K562 (cell line): ENCODE data around the gene RBM20. TPM values are rescaled to one million over a fixed set of nuclear protein-coding genes. Genes with fewer than 3 reads are reported as not detected.

ENCODE experiments used
- ATAC-seq: fragments of 200-7000 bp; cut with Tn5 transposase; 3 replicates; pipeline ENCODE4 v1.9.1; 2020; ENCODE audit warnings: moderate library complexity
- BruUV-seq: library from RNA; stranded (reverse); fragments of 400-500 nt; replicated peaks from 2 replicates; lab custom pipeline; 2021; lab: Mats Ljungman, UMichigan
- CTCF ChIA-PET: fragments of 300-600 bp; formaldehyde crosslinking; extraction: SDS; loops from one replicate; lab custom pipeline; 2021; ENCODE audit warnings: low intra/inter-chr PET ratio; lab: Yijun Ruan, JAX
- POLR2A ChIA-PET: fragments of 300-600, 350-650 bp; sonication (Branson Sonifier 250); formaldehyde crosslinking; extraction: SDS; loops from one replicate; lab custom pipeline; 2021; ENCODE audit warnings: antibody characterized with exemption, inconsistent platforms; lab: Yijun Ruan, JAX
- DNase-seq, 4 experiments: peaks; one replicate each; pipeline versions ENCODE4 v3.0.0 to v3.0.0-alpha.2; 2011 to 2018; ENCODE audit warnings: low spot score in 3 of 4, mixed read lengths in 3 of 4; ENCODE audit errors: extremely low read depth in 1 of 4
- FAIRE-seq: peaks from 2 replicates; lab custom pipeline; 2011; peaks lifted over from hg19 to GRCh38; lab: Jason Lieb, UNC
- H2AFZ ChIP-seq: 2 replicates; pipeline ENCODE4 v1.6.0; 2011; ENCODE audit warnings: low read depth, low read length, control low read depth, inconsistent platforms
- H3K27ac ChIP-seq: fragments of 200-600 bp; 3 replicates; pipeline ENCODE4 v1.8.0; 2011; ENCODE audit warnings: low read depth, mild to moderate bottlenecking, control low read depth, inconsistent platforms, low read length, moderate library complexity, mixed read lengths; ENCODE audit errors: extremely low read depth
- H3K27me3 ChIP-seq, 2 experiments: fragments of 300-600 bp in 1 of 2; 2 replicates in 1 of 2; 3 replicates in 1 of 2; pipeline versions ENCODE4 v1.6.0 to v1.8.0; 2011; ENCODE audit warnings: inconsistent platforms in 2 of 2, low read length in 2 of 2, mild to moderate bottlenecking in 1 of 2, mixed read lengths in 1 of 2, moderate library complexity in 1 of 2; ENCODE audit not compliant: control insufficient read depth in 2 of 2, insufficient read depth in 2 of 2
- H3K36me3 ChIP-seq: fragments of 300-600 bp; 3 replicates; pipeline ENCODE4 v1.8.0; 2011; ENCODE audit warnings: mild to moderate bottlenecking, low read length, inconsistent platforms; ENCODE audit not compliant: control insufficient read depth, insufficient read depth
- H3K4me1 ChIP-seq, 2 experiments: fragments of 200-600 bp in 1 of 2; replicated peaks in 1 of 2; 2 replicates in 1 of 2; 3 replicates in 1 of 2; pipeline versions ENCODE4 v1.5.1 to v1.8.0; 2011; ENCODE audit warnings: inconsistent platforms in 2 of 2, low read length in 2 of 2, mild to moderate bottlenecking in 1 of 2, mixed read lengths in 1 of 2, moderate library complexity in 1 of 2; ENCODE audit not compliant: control insufficient read depth in 2 of 2, insufficient read depth in 2 of 2
- H3K4me2 ChIP-seq: 2 replicates; pipeline ENCODE4 v1.6.1; 2011; ENCODE audit warnings: low read length, control low read depth, inconsistent platforms, mixed read lengths; ENCODE audit not compliant: insufficient read depth
- H3K4me3 ChIP-seq: fragments of 200-600 bp; sonication (generic), shearing (Covaris generic); 2 replicates; pipeline ENCODE4 v1.5.1; 2016; ENCODE audit warnings: control low read depth, inconsistent platforms
- H3K79me2 ChIP-seq: fragments of 200-600 bp; 3 replicates; pipeline ENCODE4 v1.8.0; 2011; ENCODE audit warnings: low read length, inconsistent platforms; ENCODE audit not compliant: control insufficient read depth, insufficient read depth
- H3K9ac ChIP-seq, 2 experiments: 2 replicates each; pipeline versions ENCODE4 v1.6.0 to v1.6.1; 2011; ENCODE audit warnings: low read depth in 2 of 2, low read length in 2 of 2, control low read depth in 1 of 2, inconsistent platforms in 1 of 2, mild to moderate bottlenecking in 1 of 2, mixed read lengths in 1 of 2; ENCODE audit not compliant: insufficient read depth in 1 of 2
- H3K9me1 ChIP-seq: one replicate; pipeline ENCODE4 v1.6.0; 2011; ENCODE audit warnings: inconsistent platforms, mild to moderate bottlenecking, low read length, moderate library complexity; ENCODE audit not compliant: control insufficient read depth, insufficient read depth
- H3K9me3 ChIP-seq: replicated peaks from 2 replicates; pipeline ENCODE4 v1.5.1; 2011; ENCODE audit warnings: low read depth, low read length, inconsistent platforms; ENCODE audit not compliant: control insufficient read depth, insufficient read depth
- H4K20me1 ChIP-seq: replicated peaks from 2 replicates; pipeline ENCODE4 v1.6.1; 2011; ENCODE audit warnings: low read length, inconsistent platforms, mixed read lengths; ENCODE audit not compliant: control insufficient read depth, insufficient read depth
- NR2F6 ChIP-seq: fragments of 450-650 bp; formaldehyde crosslinking; IDR thresholded peaks from 2 replicates; pipeline ENCODE4 v1.4.0; 2020; ENCODE audit warnings: mild to moderate bottlenecking
- RREB1 ChIP-seq: fragments of 250-450 bp; sonication (Bioruptor Pico); IDR thresholded peaks from 2 replicates; pipeline ENCODE4 v1.4.0; 2020
- WGBS: fragments of 100-300 bp; shearing (Covaris generic); methylation state at CpG from one replicate; pipeline ENCODE4 v1.1.6; 2016; ENCODE audit warnings: low coverage, mixed read lengths; ENCODE audit not compliant: insufficient coverage; ENCODE audit errors: missing lambda C conversion rate; 5-methylcytosine and 5-hydroxymethylcytosine counted together
- in situ Hi-C: fragments of 300-500 bp; cut with MboI; formaldehyde crosslinking; loops from 4 replicates; pipeline ENCODE4 v1.15.0; 2018; ENCODE audit warnings: inconsistent platforms, mixed read lengths
- intact Hi-C: fragments of 100-400 bp; cut with micrococcal nuclease; formaldehyde crosslinking; loops from 2 replicates; pipeline ENCODE4 v1.14.2; 2022
- polyA plus RNA-seq, 8 experiments: library from polyadenylated mRNA; depleted of rRNA in 4 of 8; stranded (reverse) in 5 of 8; unstranded in 3 of 8; fragments of >200 nt; fragmentation: Nextera tagmentation in 2 of 8; fragmentation: Illumina TruSeq in 1 of 8; extraction: Ambion mirVana in 2 of 8; extraction: Trizol in 1 of 8; gene quantifications; 2 replicates each; pipeline versions ENCODE4 v1.2.1 to v1.2.3, GENCODE V29; 2011 to 2014; ENCODE audit warnings: inconsistent platforms in 1 of 8, missing spikeins in 1 of 8
- total RNA-seq, 7 experiments: library from RNA; depleted of rRNA in 6 of 7; stranded (reverse); fragments of >200 nt in 6 of 7; fragmentation: Illumina TruSeq in 2 of 7; extraction: Trizol in 2 of 7; gene quantifications; 2 replicates each; pipeline versions ENCODE4 v1.2.1 to v1.2.3, GENCODE V29; 2011 to 2021; ENCODE audit warnings: low replicate concordance in 1 of 7

Gene RBM20
- total and polyA plus RNA-seq, 9 of the 15 experiments (the other 6 are each of a cell fraction or from before 2014, with no cell fraction given) = 0.63 to 5.7 (median 3.2) TPM

GRCh38 chr10:110680273-110681020 lies 36.3 kb downstream of the RBM20 start:
- CTCF ChIA-PET = interaction anchor here (2.2 kb wide), 1 partner anchor 70 kb away, joined by 14 read pairs; no protein-coding TSS in a partner anchor
- Histone ChIP-seq H3K9ac (peak overlapping the region in 1 of 2 experiments; percentile 35; a peak in 1 of 4 replicates), H3K36me3 (no peaks in the 10 kb centered on the region), H3K79me2 (peaks cover 14% of the 10 kb centered on the region), H3K4me2 (no peak overlapping the region), H4K20me1 (no peaks in the 10 kb centered on the region), H3K4me1 (peaks cover 0 to 11% of the 10 kb centered on the region in 2 experiments; a peak in 3 of 5 replicates), H3K9me3 (0 out of 2 replicates have a peak, but pooled peaks cover 1% of the 10 kb centered on the region), H3K27ac (no peak overlapping the region), H2AFZ (no peak overlapping the region), H3K9me1 (no peaks in the 10 kb centered on the region), H3K4me3 (no peak overlapping the region), H3K27me3 (no peaks in the 10 kb centered on the region)
- intact Hi-C loops = loop anchor here (1.0 kb wide), 1 partner anchor 70 kb away; no protein-coding TSS in a partner anchor
- POLR2A ChIA-PET = interaction anchor here (1.8 kb wide), 1 partner anchor 10 kb away, joined by 6 read pairs; no protein-coding TSS in a partner anchor
- in situ Hi-C loops = no loop called here
- FAIRE-seq (no peak), DNase-seq (no peak), ATAC-seq (no peak)
- 83% methylated on average over 2 of the region's 18 CpGs for WGBS
- no TSS peak for BruUV-seq
- TF ChIP-seq RREB1 (CRISPR knock-in tag) (no peak), NR2F6 (CRISPR knock-in tag) (no peak)
